ENCODE measurements around the gene OOSP4B.
"Not testable (repeated sequence)": the region's sequence is repeated elsewhere in the genome, so short reads cannot be mapped to it uniquely, and the experiment has no call there.

Gene OOSP4B
- 0 reads per million in 2 experiments for total RNA-seq

- no peak for DNase-seq (ENCODE audit: low read depth)
Measured at GRCh38 chr11:60016881-60017280, at the start of gene OOSP4B. Gene OOSP4B, plus strand, starts transcription at chr11:60017181.

DNA sequence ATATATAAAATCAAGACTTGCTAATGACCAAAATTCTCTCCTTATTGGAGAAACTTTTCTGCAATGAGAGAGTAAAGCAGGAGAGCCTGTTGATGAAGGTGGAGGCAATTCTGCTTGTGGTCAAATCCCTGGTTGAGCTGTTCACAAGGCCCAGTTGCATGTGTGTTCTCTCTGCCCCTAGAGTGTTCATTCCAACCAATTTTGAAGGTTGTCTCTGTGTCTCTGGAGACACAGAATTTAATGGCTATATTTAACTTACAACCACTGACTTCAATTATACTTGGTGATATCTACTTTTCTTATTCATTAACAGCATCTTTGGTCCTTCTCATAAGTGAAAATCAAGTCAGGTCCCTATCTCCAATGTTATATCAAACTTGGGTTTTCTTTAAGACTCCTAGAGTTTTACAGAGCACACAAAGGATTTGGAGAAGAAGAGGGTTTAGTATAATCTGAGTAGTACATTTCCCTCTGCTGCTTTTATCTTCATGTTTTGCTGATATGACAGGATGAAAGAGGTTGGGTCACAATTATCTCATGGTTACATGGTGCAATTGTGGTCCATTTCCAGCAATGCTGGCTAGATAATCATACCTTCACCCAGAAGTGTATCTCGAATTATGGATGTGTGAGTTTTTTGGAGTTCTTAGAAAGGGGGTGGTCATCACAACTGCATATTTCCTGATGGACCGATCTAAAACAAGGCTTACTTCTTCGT, 49.1 kb upstream of the OOSP4B start:
- no peak for DNase-seq (ENCODE audit: low read depth)

DNA sequence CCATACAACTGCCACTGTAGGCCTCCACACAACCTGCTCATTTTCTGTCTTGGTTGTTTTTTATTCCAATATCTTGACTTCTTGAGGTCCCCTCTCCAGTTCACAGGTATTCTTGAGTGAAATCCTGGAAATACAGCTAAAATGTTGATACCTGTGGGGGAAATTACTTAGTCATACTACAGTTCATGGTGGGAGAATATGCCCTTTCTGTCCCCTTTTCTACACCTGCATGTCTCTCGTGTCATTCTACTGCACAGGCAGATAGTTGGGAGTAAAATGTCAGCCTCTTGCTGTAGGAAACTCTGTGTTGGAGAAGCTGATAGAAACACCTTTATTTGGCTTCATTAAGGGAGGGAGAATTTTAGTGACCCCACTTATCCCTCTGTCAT, 48.6 kb upstream of the OOSP4B start:
- no peak for DNase-seq (ENCODE audit: low read depth)

DNA sequence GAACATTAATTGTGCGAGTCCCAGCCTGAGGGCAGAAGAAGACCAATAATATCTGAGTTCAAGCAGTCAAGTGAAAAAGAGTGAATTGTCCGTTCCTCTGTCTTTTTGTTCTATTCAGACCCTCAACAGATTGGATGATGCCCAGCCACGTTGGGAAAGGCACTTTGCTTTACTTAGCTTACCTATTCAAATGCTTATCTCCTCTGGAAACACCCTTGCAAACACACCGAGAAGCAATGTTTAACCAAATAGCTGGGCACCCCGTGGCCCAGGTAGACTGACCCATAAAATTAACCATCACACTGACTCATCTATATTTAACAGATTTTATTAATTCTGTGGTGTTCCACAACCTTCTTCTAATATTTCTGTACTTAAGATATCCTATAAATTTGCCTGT, 43.9 kb upstream of the OOSP4B start:
- DNase-seq (ENCODE audit: low read depth) = no peak

DNA sequence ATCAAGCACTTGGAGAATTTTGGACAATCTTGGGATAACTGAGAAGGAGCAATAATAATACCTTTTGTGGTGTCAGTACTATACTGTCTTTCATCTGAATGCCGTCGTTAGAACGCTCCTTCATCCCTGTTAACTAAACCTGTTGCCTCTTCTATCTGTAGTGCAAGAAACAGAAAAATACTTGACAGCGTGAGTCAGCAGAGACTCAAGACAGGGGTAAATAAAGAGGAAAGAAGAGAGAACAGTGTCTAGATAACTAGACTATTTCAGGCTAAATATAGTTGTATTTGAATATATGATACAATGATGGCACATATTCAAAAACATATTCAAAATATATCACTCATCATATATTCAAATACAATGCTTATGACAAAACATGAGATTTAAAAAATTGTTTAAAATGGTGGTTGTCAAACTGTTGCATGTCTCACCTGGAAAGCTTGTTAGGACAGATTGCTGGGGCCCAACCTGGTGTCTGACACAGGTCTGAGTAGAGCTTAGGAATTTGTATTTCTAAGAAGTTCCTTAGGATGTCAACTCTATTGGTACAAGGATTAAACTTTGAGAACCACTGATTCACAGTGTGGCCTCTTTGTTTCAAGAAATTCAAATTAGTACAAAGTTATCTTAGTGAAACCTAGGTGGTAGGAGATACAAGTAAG, 35.7 kb upstream of the OOSP4B start:
- no peak for DNase-seq (ENCODE audit: low read depth)

GRCh38 chr11:59982037-59982436, 34.9 kb upstream of the OOSP4B start:
- DNase-seq (ENCODE audit: low read depth) = not testable (repeated sequence)

DNA sequence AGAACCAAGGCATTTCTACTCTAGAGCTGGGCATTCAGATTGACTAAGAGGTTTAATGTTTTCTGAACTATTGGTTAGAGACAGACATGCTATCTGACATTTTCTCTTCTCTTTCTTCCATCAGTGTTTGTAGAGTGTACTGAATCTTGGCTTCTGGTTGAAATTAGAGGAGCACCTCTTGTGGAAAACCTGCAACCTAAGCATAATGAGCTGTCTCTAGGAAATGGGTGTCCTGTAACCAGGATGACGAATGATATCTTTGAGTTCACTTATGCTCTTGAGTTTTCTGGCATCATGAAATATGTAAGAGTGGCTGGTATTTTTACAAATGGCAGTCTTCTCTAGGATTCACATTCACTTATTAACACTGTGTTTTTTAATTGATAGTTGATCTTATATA, 33.8 kb upstream of the OOSP4B start:
- no peak for DNase-seq (ENCODE audit: low read depth)

DNA sequence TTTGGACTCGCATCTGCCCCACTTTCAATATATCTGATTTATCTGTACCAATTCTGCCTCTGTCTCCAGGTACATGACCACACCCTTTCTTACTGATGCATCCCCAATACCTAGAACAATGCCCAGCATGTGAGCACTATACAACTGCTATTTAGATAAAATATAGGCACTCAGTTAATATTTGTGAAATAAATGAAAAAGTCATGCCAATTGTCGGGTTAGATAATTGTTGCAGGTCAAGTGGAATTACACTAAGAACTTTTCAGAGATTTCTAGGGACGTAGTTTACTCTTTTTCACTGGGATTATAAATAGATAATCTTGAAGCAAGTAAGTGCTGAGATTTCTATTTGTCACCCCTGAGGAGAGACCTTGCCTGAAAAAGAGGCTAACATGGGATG, 32.6 kb upstream of the OOSP4B start:
- no peak for DNase-seq (ENCODE audit: low read depth)

DNA sequence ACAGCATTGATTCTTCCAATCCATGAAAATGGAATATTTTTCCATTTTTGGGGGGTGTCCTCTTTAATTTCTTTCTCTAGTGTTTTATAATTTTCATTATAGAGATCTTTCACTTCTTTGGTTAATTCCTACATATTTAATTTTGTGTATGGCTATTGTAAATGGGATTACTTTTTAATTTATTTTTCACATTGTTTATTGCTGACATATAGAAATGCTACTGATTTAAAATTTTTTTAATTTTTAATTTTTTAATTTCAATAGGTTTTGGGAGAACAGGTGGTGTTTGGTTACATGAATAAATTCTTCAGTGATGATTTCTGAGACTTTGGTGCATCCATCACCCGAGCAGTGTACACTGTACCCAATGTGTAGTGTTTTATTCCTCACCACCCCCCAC, 26.6 kb upstream of the OOSP4B start:
- DNase-seq (ENCODE audit: low read depth) = no peak

- no peak for DNase-seq (ENCODE audit: low read depth)
Measured at GRCh38 chr11:59992425-59992824, 24.6 kb upstream of the OOSP4B start.

GRCh38 chr11:59997800-59998199, 19.2 kb upstream of the OOSP4B start:
- no peak for DNase-seq (ENCODE audit: low read depth)

DNA sequence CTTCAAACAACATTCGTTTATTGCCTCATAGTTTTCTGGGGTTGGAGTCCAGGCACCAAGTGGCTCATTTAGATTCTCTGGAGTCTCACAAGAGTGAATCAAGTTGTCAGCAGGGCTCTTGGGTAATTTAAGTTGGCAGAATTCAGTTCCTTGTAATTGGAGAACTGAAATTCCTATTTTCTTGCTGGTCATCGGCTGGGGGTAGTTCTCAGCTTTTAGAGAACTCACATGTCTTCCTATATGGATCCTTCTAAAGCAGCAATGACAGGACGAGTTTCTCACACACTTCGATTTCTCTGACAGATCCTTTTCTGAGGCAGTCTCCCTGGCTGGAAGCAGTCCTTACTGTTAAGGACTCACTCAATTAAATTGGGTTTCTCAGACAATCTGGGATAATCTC, 17.3 kb upstream of the OOSP4B start:
- DNase-seq (ENCODE audit: low read depth) = no peak

DNA sequence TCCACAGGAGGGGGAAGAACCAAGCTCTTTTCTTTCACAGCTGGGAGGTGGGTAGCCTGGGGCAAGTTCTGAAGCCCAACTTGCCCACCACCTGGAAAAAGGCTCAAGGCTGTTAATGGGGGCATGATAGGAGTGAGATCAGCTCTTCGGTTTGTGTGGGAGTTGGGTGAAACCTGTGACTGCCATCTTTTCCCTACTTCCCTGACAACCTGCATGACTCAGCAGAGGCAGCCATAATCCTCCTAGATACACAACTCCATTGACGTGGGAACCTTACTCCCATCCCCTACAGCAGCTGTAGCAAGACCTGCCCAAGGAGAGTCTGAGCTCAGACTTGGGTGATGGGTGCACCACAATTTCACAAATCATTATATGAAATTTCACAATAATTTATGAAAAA, 13.3 kb upstream of the OOSP4B start:
- no peak for DNase-seq (ENCODE audit: low read depth)

- no peak for DNase-seq (ENCODE audit: low read depth)
Measured at GRCh38 chr11:60005360-60005759, 11.6 kb upstream of the OOSP4B start.

- no peak for DNase-seq (ENCODE audit: low read depth)
Measured at GRCh38 chr11:60018058-60018457, 1.1 kb downstream of the OOSP4B start.

DNA sequence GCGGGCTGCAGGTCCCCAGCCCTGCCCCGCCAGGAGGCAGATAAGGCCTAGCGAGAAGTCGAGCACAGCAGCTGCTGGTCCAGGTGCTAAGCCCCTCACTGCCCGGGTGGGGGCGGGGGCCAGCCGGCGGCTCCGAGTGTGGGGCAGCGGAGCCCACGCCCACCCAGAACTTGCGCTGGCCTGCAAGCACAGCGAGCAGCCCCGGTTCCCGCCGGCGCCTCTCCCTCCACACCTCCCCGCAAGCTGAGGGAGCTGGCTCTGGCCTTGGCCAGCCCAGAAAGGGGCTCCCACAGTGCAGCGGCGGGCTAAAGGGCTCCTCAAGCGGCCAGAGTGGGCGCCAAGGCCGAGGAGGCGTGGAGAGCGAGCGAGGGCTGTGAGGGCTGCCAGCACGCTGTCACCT, 3.4 kb downstream of the OOSP4B start:
- not testable (repeated sequence) for DNase-seq (ENCODE audit: low read depth)

GRCh38 chr11:60029015-60029632, 12.1 kb downstream of the OOSP4B start:
- DNase-seq (ENCODE audit: low read depth) = no peak

DNA sequence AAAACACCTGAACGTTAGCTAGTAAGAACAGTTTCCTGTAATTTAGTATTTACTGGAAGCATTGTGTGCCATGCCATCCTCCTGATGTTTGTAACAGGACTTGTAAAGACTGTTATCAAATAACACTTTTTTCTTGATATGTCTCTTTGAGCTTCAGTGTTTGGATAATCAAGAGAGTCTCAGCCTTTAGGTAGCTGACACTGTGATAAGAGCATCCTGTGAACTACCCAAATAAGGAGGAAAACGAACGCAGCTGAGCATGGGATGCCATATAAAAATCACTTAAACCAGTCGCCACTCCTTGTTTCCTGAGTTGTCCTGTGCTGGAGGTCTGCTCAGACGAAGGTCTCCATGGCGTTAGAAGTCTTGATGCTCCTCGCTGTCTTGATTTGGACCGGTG, 23.1 kb downstream of the OOSP4B start, which contains the start of gene OOSP2:
TSS of gene OOSP2 (plus strand) at position 301 of the 400 bp plus-strand sequence. CDS start at position 352, 51 bp downstream.
- DNase-seq (ENCODE audit: low read depth) = no peak

DNA sequence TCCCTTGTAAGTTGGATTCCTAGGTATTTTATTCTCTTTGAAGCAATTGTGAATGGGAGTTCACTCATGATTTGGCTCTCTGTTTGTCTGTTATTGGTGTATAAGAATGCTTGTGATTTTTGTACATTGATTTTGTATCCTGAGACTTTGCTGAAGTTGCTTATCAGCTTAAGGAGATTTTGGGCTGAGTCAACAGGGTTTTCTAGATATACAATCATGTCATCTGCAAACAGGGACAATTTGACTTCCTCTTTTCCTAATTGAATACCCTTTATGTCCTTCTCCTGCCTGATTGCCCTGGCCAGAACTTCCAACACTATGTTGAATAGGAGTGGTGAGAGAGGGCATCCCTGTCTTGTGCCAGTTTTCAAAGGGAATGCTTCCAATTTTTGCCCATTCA, 33.4 kb downstream of the OOSP4B start:
- not testable (repeated sequence) for DNase-seq (ENCODE audit: low read depth)

- not testable (repeated sequence) for DNase-seq (ENCODE audit: low read depth)
Measured at GRCh38 chr11:60050839-60051238, 33.9 kb downstream of the OOSP4B start.

- no peak for DNase-seq (ENCODE audit: low read depth)
Measured at GRCh38 chr11:60056349-60056969, 39.5 kb downstream of the OOSP4B start, which contains the start of gene MS4A3. Gene MS4A3, plus strand, starts transcription at chr11:60056665. Its CDS starts 4,496 bp downstream, at chr11:60061161.

GRCh38 chr11:60059052-60059451, 42.1 kb downstream of the OOSP4B start:
- no peak for DNase-seq (ENCODE audit: low read depth)

Data from T follicular helper cell (primary cell).